H9 (cell line): ENCODE data around the gene CREG1. TPM values are rescaled to one million over a fixed set of nuclear protein-coding genes. Genes with fewer than 3 reads are reported as not detected.

Experiments used
- DNase-seq: peaks from one replicate; pipeline ENCODE4 v3.0.0-alpha.2; 2017
- H2AFZ ChIP-seq: one replicate; pipeline ENCODE4 v1.6.1; 2013; ENCODE audit warnings: mild to moderate bottlenecking, low read length, control low read depth, moderate library complexity
- H2AK5ac ChIP-seq: 2 replicates; pipeline ENCODE4 v1.6.1; 2013; ENCODE audit warnings: low read length, control low read depth, mixed read lengths; ENCODE audit not compliant: insufficient read length
- H2BK120ac ChIP-seq: one replicate; pipeline ENCODE4 v1.6.1; 2013; ENCODE audit warnings: low read depth, mild to moderate bottlenecking, low read length, control low read depth, inconsistent platforms; ENCODE audit not compliant: poor library complexity, severe bottlenecking
- H2BK12ac ChIP-seq: 2 replicates; pipeline ENCODE4 v1.6.1; 2013; ENCODE audit warnings: low read length, control low read depth, mixed read lengths, low read depth; ENCODE audit not compliant: insufficient read length
- H2BK15ac ChIP-seq: 2 replicates; pipeline ENCODE4 v1.6.1; 2013; ENCODE audit warnings: low read depth, low read length, control low read depth
- H2BK20ac ChIP-seq: one replicate; pipeline ENCODE4 v1.6.1; 2013; ENCODE audit warnings: low read depth, mild to moderate bottlenecking, low read length, control low read depth, inconsistent platforms; ENCODE audit not compliant: poor library complexity, severe bottlenecking
- H2BK5ac ChIP-seq: 2 replicates; pipeline ENCODE4 v1.6.1; 2013; ENCODE audit warnings: low read length, control low read depth, mixed read lengths; ENCODE audit not compliant: insufficient read length
- H3K14ac ChIP-seq: 2 replicates; pipeline ENCODE4 v1.6.1; 2013; ENCODE audit warnings: low read length, control low read depth; ENCODE audit not compliant: insufficient read depth
- H3K18ac ChIP-seq: 2 replicates; pipeline ENCODE4 v1.6.1; 2013; ENCODE audit warnings: low read depth, mild to moderate bottlenecking, mixed read lengths, low read length, control low read depth; ENCODE audit not compliant: insufficient read length
- H3K23ac ChIP-seq: 2 replicates; pipeline ENCODE4 v1.6.1; 2013; ENCODE audit warnings: low read length, control low read depth, mixed read lengths, low read depth; ENCODE audit not compliant: insufficient read length
- H3K23me2 ChIP-seq: 2 replicates; pipeline ENCODE4 v1.6.1; 2013; ENCODE audit warnings: low read depth, mild to moderate bottlenecking, mixed read lengths, low read length, control low read depth; ENCODE audit not compliant: insufficient read length, poor library complexity, severe bottlenecking
- H3K27ac ChIP-seq: 2 replicates; pipeline ENCODE4 v1.5.1; 2013; ENCODE audit warnings: low read length, control low read depth, mixed read lengths, low read depth; ENCODE audit not compliant: insufficient read length
- H3K27me3 ChIP-seq: 2 replicates; pipeline ENCODE4 v1.6.1; 2013; ENCODE audit warnings: low read length, control low read depth, inconsistent platforms; ENCODE audit not compliant: insufficient read depth
- H3K4ac ChIP-seq: 2 replicates; pipeline ENCODE4 v1.6.1; 2013; ENCODE audit warnings: low read depth, mild to moderate bottlenecking, control low read depth, inconsistent platforms, low read length, moderate library complexity
- H3K4me1 ChIP-seq: 2 replicates; pipeline ENCODE4 v1.6.1; 2013; ENCODE audit warnings: low read length, control low read depth, inconsistent platforms; ENCODE audit not compliant: insufficient read depth
- H3K4me2 ChIP-seq: 2 replicates; pipeline ENCODE4 v1.6.1; 2013; ENCODE audit warnings: low read length, control low read depth, mixed read lengths; ENCODE audit not compliant: insufficient read length, insufficient read depth
- H3K56ac ChIP-seq: 2 replicates; pipeline ENCODE4 v1.6.1; 2013; ENCODE audit warnings: low read depth, mild to moderate bottlenecking, mixed read lengths, low read length, control low read depth; ENCODE audit not compliant: insufficient read length
- H3K79me1 ChIP-seq: 2 replicates; pipeline ENCODE4 v1.6.1; 2013; ENCODE audit warnings: low read depth, mild to moderate bottlenecking, moderate library complexity, low read length, control low read depth, inconsistent platforms; ENCODE audit not compliant: insufficient read depth, poor library complexity, severe bottlenecking
- H3K79me2 ChIP-seq: 2 replicates; pipeline ENCODE4 v1.6.1; 2013; ENCODE audit warnings: low read length, control low read depth, inconsistent platforms; ENCODE audit not compliant: insufficient read depth
- H3K9ac ChIP-seq: 2 replicates; pipeline ENCODE4 v1.6.1; 2013; ENCODE audit warnings: low read length, control low read depth, mixed read lengths; ENCODE audit not compliant: insufficient read length; ENCODE audit errors: extremely low read depth
- H3K9me3 ChIP-seq: one replicate; pipeline ENCODE4 v1.6.1; 2013; ENCODE audit warnings: low read depth, low read length, inconsistent platforms; ENCODE audit not compliant: control insufficient read depth
- H3T11ph ChIP-seq: one replicate; pipeline ENCODE4 v1.6.1; 2013; ENCODE audit warnings: mild to moderate bottlenecking, low read length, control low read depth, inconsistent platforms
- H4K20me1 ChIP-seq: one replicate; pipeline ENCODE4 v1.6.1; 2013; ENCODE audit not compliant: control insufficient read depth, insufficient read length, insufficient read depth
- H4K5ac ChIP-seq: 2 replicates; pipeline ENCODE4 v1.6.1; 2013; ENCODE audit warnings: low read depth, mild to moderate bottlenecking, mixed read lengths, low read length, control low read depth; ENCODE audit not compliant: insufficient read length
- H4K8ac ChIP-seq: replicated peaks from 2 replicates; pipeline ENCODE4 v1.6.1; 2013; ENCODE audit warnings: low read length, control low read depth, mixed read lengths, low read depth; ENCODE audit not compliant: insufficient read length
- H4K91ac ChIP-seq: 2 replicates; pipeline ENCODE4 v1.6.1; 2013; ENCODE audit warnings: low read depth, mild to moderate bottlenecking, moderate library complexity, mixed read lengths, low read length, control low read depth; ENCODE audit not compliant: insufficient read length
- H3K27ac Mint-ChIP-seq, 3 experiments: 2 replicates in 2 of 3; 3 replicates in 1 of 3; pipeline ENCODE4 v1.8.0; 2020 to 2021; ENCODE audit warnings: mixed read lengths in 3 of 3, mild to moderate bottlenecking in 1 of 3, moderate library complexity in 1 of 3
- H3K27me3 Mint-ChIP-seq: 2 replicates; pipeline ENCODE4 v1.8.0; 2021; ENCODE audit warnings: low read depth, mild to moderate bottlenecking, moderate library complexity, mixed read lengths
- H3K36me3 Mint-ChIP-seq, 3 experiments: 2 replicates in 2 of 3; 3 replicates in 1 of 3; pipeline ENCODE4 v1.8.0; 2020 to 2021; ENCODE audit warnings: low read depth in 3 of 3, mixed read lengths in 3 of 3; ENCODE audit not compliant: insufficient read depth in 1 of 3
- H3K4me1 Mint-ChIP-seq, 2 experiments: 2 replicates each; pipeline ENCODE4 v1.8.0; 2020; ENCODE audit warnings: mixed read lengths in 2 of 2
- H3K4me3 Mint-ChIP-seq, 2 experiments: 2 replicates in 1 of 2; 3 replicates in 1 of 2; pipeline ENCODE4 v1.8.0; 2020 to 2021; ENCODE audit warnings: mild to moderate bottlenecking in 2 of 2, mixed read lengths in 2 of 2, moderate library complexity in 1 of 2
- H3K9me3 Mint-ChIP-seq, 2 experiments: 2 replicates in 1 of 2; 3 replicates in 1 of 2; pipeline ENCODE4 v1.8.0; 2020; ENCODE audit warnings: mild to moderate bottlenecking in 2 of 2, mixed read lengths in 2 of 2, moderate library complexity in 1 of 2
- WGBS: extraction: QIAGEN DNeasy Blood & Tissue Kit; methylation state at CpG from one replicate; pipeline ENCODE4 v1.1.7; 2013; ENCODE audit warnings: missing lambda C conversion rate, low lambda C conversion rate, mixed read lengths; ENCODE audit not compliant: insufficient read length; ENCODE audit errors: extremely low coverage; 5-methylcytosine and 5-hydroxymethylcytosine counted together
- total RNA-seq: library from RNA; stranded (reverse); gene quantifications from 2 replicates; pipeline ENCODE4 v1.2.1, GENCODE V29; 2021
- TF ChIP-seq, protein P1 (sequence below): fragments of 200-600 bp; sonication (generic); conservative IDR thresholded peaks from 3 replicates; pipeline ENCODE4 v1.8.0; 2021; ENCODE audit warnings: antibody characterized with exemption, mild to moderate bottlenecking

Gene CREG1
- total RNA-seq, 1 experiment from 2014 or later = 19.8 TPM

- no peak overlapping the region for H3T11ph ChIP-seq
- no peak overlapping the region for H4K5ac ChIP-seq
- H3K56ac ChIP-seq = no peak overlapping the region
- H3K79me1 ChIP-seq = no peaks in the 10 kb centered on the region
- H3K4ac ChIP-seq = no peak overlapping the region
- no peaks in the 10 kb centered on the region for H3K4me1 ChIP-seq
- no peak overlapping the region for H2BK5ac ChIP-seq
- H3K9ac ChIP-seq = no peak overlapping the region
- no peak overlapping the region for H3K18ac ChIP-seq
- Mint-ChIP-seq H3K4me3 (no peak overlapping the region), H3K4me1 (peaks cover 4% of the 10 kb centered on the region in 2 experiments; a peak in 1 of 4 replicates), H3K36me3 (no peaks in the 10 kb centered on the region), H3K27ac (no peak overlapping the region), H3K9me3 (no peaks in the 10 kb centered on the region), H3K27me3 (peaks cover 5% of the 10 kb centered on the region)
- H2AFZ ChIP-seq = no peak overlapping the region
- no peaks in the 10 kb centered on the region for H3K23me2 ChIP-seq
- no CpG with 5 or more reads among the region's 6 CpGs for whole genome bisulfite sequencing
- no peak overlapping the region for H4K91ac ChIP-seq
- H2BK120ac ChIP-seq = no peak overlapping the region
- H3K23ac ChIP-seq = no peak overlapping the region
- H3K27me3 ChIP-seq = no peaks in the 10 kb centered on the region
- no peak overlapping the region for H3K4me2 ChIP-seq
- H2BK20ac ChIP-seq = no peak overlapping the region
- H3K79me2 ChIP-seq = no peaks in the 10 kb centered on the region
- no peak for DNase-seq
- no peak overlapping the region for H3K14ac ChIP-seq
- H4K20me1 ChIP-seq = no peaks in the 10 kb centered on the region
- H2AK5ac ChIP-seq = no peak overlapping the region
- H4K8ac ChIP-seq = no peak overlapping the region
- no peak overlapping the region for H2BK12ac ChIP-seq
- H3K27ac ChIP-seq = no peak overlapping the region
- TF ChIP-seq, protein P1, sequence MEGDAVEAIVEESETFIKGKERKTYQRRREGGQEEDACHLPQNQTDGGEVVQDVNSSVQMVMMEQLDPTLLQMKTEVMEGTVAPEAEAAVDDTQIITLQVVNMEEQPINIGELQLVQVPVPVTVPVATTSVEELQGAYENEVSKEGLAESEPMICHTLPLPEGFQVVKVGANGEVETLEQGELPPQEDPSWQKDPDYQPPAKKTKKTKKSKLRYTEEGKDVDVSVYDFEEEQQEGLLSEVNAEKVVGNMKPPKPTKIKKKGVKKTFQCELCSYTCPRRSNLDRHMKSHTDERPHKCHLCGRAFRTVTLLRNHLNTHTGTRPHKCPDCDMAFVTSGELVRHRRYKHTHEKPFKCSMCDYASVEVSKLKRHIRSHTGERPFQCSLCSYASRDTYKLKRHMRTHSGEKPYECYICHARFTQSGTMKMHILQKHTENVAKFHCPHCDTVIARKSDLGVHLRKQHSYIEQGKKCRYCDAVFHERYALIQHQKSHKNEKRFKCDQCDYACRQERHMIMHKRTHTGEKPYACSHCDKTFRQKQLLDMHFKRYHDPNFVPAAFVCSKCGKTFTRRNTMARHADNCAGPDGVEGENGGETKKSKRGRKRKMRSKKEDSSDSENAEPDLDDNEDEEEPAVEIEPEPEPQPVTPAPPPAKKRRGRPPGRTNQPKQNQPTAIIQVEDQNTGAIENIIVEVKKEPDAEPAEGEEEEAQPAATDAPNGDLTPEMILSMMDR = no peak
- H3K9me3 ChIP-seq = no peaks in the 10 kb centered on the region
- H2BK15ac ChIP-seq = no peak overlapping the region
Measured at GRCh38 chr1:167561753-167562152, 8.2 kb upstream of the CREG1 start.
